ENCODE measurements around the gene PROM1. TPM values are rescaled to one million over a fixed set of nuclear protein-coding genes. Genes with fewer than 3 reads are reported as not detected.

Gene PROM1
- total RNA-seq, 1 donor from 2014 or later: 2.9 TPM

GRCh38 chr4:16075975-16076757 lies 7.7 kb downstream of the PROM1 start:
- intact Hi-C loops (cut with micrococcal nuclease): no loop called here
- Histone ChIP-seq H3K27ac (replicated peaks) (no peak overlapping the region), H3K36me3 (no peaks in the 10 kb centered on the region), H3K27me3 (ENCODE audit: low read depth) (peaks cover 25% of the 10 kb centered on the region), H3K4me3 (no peak overlapping the region), H3K9me3 (replicated peaks) (no peaks in the 10 kb centered on the region), H3K4me1 (peaks cover 9% of the 10 kb centered on the region)
- no peak for TF ChIP-seq CTCF (IDR thresholded peaks at IDR 0.05; ENCODE audit: borderline replicate concordance)
- no peak for DNase-seq

DNA sequence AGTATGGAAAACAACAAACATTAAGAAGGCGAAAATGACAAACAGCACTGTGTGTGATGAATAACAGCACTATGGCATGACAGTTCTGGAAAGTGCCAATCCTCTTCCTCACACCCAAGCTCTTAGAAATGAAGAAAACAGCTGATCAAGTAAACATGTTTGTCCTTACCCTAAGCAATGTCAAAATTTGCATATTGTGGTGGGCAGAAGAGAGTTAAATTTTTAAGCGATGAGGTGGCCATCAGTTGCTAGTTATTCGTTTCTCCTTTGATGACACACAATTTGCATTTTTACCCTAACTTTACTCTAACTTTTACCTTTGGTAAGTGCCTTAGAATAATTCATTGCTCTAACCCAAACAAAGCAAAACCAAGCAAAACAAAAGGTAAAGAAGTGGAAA lies 8.8 kb downstream of the PROM1 start:
- Histone ChIP-seq H3K27me3 (ENCODE audit: low read depth) (peaks cover 15% of the 10 kb centered on the region), H3K4me3 (no peak overlapping the region), H3K9me3 (replicated peaks) (no peaks in the 10 kb centered on the region), H3K27ac (replicated peaks) (no peak overlapping the region), H3K4me1 (peaks cover 9% of the 10 kb centered on the region), H3K36me3 (no peaks in the 10 kb centered on the region)
- TF ChIP-seq CTCF (IDR thresholded peaks at IDR 0.05; ENCODE audit: borderline replicate concordance): no peak
- intact Hi-C loops (cut with micrococcal nuclease): no loop called here
- DNase-seq: no peak

DNA sequence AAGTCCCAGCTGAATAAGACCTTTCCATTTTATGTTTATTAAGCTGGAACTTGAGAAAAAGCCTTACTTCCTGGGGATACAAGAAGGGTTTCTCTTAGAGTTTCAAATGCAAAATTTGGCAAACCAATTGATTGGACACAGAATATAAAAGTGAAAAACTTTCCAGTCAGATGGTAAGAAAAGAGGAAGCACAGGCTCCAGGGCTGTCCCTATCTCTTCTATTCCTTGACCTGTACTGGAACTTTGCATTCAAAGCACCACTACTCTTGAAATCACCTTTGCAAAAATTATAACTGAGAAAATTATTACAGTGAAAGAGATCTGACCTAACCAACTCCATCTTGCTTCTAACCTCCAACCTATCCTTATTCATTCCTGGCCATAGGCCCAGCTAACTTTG lies 11.7 kb downstream of the PROM1 start:
- H3K4me3 ChIP-seq: no peak overlapping the region
- TF ChIP-seq CTCF (IDR thresholded peaks at IDR 0.05; ENCODE audit: borderline replicate concordance): no peak
- intact Hi-C loops (cut with micrococcal nuclease): no loop called here
- DNase-seq: no peak
- H3K4me1 ChIP-seq: no peaks in the 10 kb centered on the region
- peaks cover under 1% of the 10 kb centered on the region for H3K27me3 ChIP-seq (ENCODE audit: low read depth)
- H3K36me3 ChIP-seq: no peaks in the 10 kb centered on the region
- H3K9me3 ChIP-seq (replicated peaks): no peaks in the 10 kb centered on the region
- H3K27ac ChIP-seq (replicated peaks): no peak overlapping the region

GRCh38 chr4:16070203-16070602 lies 13.6 kb downstream of the PROM1 start:
- no peaks in the 10 kb centered on the region for H3K9me3 ChIP-seq (replicated peaks)
- TF ChIP-seq CTCF (IDR thresholded peaks at IDR 0.05; ENCODE audit: borderline replicate concordance): no peak
- no peak for DNase-seq
- H3K4me3 ChIP-seq: no peak overlapping the region
- no peaks in the 10 kb centered on the region for H3K4me1 ChIP-seq
- H3K27me3 ChIP-seq (ENCODE audit: low read depth): no peaks in the 10 kb centered on the region
- intact Hi-C loops (cut with micrococcal nuclease): no loop called here
- no peaks in the 10 kb centered on the region for H3K36me3 ChIP-seq
- H3K27ac ChIP-seq (replicated peaks): no peak overlapping the region

- Histone ChIP-seq H3K4me3 (no peak overlapping the region), H3K9me3 (replicated peaks) (no peaks in the 10 kb centered on the region), H3K36me3 (no peaks in the 10 kb centered on the region), H3K27me3 (ENCODE audit: low read depth) (no peaks in the 10 kb centered on the region), H3K4me1 (no peaks in the 10 kb centered on the region), H3K27ac (replicated peaks) (no peak overlapping the region)
- no peak for DNase-seq
- TF ChIP-seq CTCF (IDR thresholded peaks at IDR 0.05; ENCODE audit: borderline replicate concordance): no peak
- intact Hi-C loops (cut with micrococcal nuclease): no loop called here
Observed at GRCh38 chr4:16067515-16067914, 16.3 kb downstream of the PROM1 start.

Data from left ventricle myocardium inferior (tissue), 1 donor.